Measurements from ENCODE around the gene SOCS1. TPM values are rescaled to one million over a fixed set of nuclear protein-coding genes. Genes with fewer than 3 reads are reported as not detected.

Gene SOCS1
- total and polyA plus RNA-seq, 2 experiments from 2014 or later, result 84.7 to 104 TPM

DNA sequence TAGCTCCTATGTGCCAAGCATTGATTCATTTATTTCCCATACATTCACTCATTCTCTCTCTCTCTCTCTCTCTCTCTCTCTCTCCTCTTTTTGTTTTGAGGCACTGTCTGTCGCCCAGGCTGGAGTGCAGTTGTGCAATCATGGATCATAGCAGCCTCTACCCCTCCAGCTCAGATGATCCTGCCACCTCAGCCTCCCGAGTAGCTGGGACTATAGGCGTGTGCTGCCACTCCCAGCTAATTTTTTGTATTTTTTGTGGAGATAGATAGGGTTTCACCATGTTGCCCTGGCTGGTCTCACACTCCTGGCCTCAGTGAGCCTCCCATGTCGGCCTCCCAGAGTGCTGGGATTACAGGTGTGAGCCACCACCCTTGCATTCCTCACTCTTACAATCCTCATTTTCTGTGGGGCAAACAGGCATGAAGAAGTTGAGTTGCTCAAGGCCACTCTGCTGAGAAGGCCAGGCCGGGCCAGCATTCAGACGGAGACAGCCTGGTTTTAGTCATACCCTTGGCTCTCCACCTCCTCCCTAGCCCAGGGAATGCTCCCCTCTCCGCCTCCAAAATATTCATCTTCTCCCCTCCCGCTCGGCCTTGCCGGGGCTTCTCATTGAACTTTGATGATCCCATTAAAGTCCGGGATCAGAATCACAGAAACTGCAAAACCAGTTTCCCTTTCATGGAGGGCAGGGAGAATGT lies 21.0 kb upstream of the SOCS1 start:
- ATAC-seq (no peak), DNase-seq (ENCODE audit: low spot score) (no peak)
- H3K36me3 ChIP-seq (ENCODE audit: insufficient read depth), result no peaks in the 10 kb centered on the region
- TF ChIP-seq, protein P1, sequence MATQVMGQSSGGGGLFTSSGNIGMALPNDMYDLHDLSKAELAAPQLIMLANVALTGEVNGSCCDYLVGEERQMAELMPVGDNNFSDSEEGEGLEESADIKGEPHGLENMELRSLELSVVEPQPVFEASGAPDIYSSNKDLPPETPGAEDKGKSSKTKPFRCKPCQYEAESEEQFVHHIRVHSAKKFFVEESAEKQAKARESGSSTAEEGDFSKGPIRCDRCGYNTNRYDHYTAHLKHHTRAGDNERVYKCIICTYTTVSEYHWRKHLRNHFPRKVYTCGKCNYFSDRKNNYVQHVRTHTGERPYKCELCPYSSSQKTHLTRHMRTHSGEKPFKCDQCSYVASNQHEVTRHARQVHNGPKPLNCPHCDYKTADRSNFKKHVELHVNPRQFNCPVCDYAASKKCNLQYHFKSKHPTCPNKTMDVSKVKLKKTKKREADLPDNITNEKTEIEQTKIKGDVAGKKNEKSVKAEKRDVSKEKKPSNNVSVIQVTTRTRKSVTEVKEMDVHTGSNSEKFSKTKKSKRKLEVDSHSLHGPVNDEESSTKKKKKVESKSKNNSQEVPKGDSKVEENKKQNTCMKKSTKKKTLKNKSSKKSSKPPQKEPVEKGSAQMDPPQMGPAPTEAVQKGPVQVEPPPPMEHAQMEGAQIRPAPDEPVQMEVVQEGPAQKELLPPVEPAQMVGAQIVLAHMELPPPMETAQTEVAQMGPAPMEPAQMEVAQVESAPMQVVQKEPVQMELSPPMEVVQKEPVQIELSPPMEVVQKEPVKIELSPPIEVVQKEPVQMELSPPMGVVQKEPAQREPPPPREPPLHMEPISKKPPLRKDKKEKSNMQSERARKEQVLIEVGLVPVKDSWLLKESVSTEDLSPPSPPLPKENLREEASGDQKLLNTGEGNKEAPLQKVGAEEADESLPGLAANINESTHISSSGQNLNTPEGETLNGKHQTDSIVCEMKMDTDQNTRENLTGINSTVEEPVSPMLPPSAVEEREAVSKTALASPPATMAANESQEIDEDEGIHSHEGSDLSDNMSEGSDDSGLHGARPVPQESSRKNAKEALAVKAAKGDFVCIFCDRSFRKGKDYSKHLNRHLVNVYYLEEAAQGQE (IDR thresholded peaks at IDR 0.05; ENCODE audit: unreplicated experiment), result no peak
- TF ChIP-seq, protein P2, sequence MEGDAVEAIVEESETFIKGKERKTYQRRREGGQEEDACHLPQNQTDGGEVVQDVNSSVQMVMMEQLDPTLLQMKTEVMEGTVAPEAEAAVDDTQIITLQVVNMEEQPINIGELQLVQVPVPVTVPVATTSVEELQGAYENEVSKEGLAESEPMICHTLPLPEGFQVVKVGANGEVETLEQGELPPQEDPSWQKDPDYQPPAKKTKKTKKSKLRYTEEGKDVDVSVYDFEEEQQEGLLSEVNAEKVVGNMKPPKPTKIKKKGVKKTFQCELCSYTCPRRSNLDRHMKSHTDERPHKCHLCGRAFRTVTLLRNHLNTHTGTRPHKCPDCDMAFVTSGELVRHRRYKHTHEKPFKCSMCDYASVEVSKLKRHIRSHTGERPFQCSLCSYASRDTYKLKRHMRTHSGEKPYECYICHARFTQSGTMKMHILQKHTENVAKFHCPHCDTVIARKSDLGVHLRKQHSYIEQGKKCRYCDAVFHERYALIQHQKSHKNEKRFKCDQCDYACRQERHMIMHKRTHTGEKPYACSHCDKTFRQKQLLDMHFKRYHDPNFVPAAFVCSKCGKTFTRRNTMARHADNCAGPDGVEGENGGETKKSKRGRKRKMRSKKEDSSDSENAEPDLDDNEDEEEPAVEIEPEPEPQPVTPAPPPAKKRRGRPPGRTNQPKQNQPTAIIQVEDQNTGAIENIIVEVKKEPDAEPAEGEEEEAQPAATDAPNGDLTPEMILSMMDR (conservative IDR thresholded peaks at IDR 0.05; ENCODE audit: low read depth in 2 of 2), result no peak
- TF ChIP-seq, protein P3, sequence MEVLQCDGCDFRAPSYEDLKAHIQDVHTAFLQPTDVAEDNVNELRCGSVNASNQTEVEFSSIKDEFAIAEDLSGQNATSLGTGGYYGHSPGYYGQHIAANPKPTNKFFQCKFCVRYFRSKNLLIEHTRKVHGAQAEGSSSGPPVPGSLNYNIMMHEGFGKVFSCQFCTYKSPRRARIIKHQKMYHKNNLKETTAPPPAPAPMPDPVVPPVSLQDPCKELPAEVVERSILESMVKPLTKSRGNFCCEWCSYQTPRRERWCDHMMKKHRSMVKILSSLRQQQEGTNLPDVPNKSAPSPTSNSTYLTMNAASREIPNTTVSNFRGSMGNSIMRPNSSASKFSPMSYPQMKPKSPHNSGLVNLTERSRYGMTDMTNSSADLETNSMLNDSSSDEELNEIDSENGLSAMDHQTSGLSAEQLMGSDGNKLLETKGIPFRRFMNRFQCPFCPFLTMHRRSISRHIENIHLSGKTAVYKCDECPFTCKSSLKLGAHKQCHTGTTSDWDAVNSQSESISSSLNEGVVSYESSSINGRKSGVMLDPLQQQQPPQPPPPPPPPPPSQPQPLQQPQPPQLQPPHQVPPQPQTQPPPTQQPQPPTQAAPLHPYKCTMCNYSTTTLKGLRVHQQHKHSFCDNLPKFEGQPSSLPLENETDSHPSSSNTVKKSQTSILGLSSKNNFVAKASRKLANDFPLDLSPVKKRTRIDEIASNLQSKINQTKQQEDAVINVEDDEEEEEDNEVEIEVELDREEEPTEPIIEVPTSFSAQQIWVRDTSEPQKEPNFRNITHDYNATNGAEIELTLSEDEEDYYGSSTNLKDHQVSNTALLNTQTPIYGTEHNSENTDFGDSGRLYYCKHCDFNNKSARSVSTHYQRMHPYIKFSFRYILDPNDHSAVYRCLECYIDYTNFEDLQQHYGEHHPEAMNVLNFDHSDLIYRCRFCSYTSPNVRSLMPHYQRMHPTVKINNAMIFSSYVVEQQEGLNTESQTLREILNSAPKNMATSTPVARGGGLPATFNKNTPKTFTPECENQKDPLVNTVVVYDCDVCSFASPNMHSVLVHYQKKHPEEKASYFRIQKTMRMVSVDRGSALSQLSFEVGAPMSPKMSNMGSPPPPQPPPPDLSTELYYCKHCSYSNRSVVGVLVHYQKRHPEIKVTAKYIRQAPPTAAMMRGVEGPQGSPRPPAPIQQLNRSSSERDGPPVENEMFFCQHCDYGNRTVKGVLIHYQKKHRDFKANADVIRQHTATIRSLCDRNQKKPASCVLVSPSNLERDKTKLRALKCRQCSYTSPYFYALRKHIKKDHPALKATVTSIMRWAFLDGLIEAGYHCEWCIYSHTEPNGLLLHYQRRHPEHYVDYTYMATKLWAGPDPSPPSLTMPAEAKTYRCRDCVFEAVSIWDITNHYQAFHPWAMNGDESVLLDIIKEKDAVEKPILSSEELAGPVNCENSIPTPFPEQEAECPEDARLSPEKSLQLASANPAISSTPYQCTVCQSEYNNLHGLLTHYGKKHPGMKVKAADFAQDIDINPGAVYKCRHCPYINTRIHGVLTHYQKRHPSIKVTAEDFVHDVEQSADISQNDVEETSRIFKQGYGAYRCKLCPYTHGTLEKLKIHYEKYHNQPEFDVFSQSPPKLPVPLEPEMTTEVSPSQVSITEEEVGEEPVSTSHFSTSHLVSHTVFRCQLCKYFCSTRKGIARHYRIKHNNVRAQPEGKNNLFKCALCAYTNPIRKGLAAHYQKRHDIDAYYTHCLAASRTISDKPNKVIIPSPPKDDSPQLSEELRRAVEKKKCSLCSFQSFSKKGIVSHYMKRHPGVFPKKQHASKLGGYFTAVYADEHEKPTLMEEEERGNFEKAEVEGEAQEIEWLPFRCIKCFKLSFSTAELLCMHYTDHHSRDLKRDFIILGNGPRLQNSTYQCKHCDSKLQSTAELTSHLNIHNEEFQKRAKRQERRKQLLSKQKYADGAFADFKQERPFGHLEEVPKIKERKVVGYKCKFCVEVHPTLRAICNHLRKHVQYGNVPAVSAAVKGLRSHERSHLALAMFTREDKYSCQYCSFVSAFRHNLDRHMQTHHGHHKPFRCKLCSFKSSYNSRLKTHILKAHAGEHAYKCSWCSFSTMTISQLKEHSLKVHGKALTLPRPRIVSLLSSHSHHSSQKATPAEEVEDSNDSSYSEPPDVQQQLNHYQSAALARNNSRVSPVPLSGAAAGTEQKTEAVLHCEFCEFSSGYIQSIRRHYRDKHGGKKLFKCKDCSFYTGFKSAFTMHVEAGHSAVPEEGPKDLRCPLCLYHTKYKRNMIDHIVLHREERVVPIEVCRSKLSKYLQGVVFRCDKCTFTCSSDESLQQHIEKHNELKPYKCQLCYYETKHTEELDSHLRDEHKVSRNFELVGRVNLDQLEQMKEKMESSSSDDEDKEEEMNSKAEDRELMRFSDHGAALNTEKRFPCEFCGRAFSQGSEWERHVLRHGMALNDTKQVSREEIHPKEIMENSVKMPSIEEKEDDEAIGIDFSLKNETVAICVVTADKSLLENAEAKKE (CRISPR knock-in tag; IDR thresholded peaks at IDR 0.05), result no peak
- TF ChIP-seq EZH2 (IDR thresholded peaks at IDR 0.05; ENCODE audit: low read depth, unreplicated experiment), result no peak
- TF ChIP-seq CREB1 (CRISPR knock-in tag; IDR thresholded peaks at IDR 0.05; ENCODE audit: low read depth), result no peak
- TF ChIP-seq, protein P4, sequence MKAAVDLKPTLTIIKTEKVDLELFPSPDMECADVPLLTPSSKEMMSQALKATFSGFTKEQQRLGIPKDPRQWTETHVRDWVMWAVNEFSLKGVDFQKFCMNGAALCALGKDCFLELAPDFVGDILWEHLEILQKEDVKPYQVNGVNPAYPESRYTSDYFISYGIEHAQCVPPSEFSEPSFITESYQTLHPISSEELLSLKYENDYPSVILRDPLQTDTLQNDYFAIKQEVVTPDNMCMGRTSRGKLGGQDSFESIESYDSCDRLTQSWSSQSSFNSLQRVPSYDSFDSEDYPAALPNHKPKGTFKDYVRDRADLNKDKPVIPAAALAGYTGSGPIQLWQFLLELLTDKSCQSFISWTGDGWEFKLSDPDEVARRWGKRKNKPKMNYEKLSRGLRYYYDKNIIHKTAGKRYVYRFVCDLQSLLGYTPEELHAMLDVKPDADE (IDR thresholded peaks at IDR 0.05), result no peak
- TF ChIP-seq NANOG (IDR thresholded peaks at IDR 0.05; ENCODE audit: borderline replicate concordance), result no peak
- no peak for TF ChIP-seq POLR2AphosphoS5 (IDR thresholded peaks at IDR 0.05; ENCODE audit: low read depth)
- no peak for TF ChIP-seq ZNF331 (CRISPR knock-in tag; IDR thresholded peaks at IDR 0.05; ENCODE audit: low read depth)
- no peak for TF ChIP-seq ZNF114 (CRISPR knock-in tag; IDR thresholded peaks at IDR 0.05)
- no peak for TF ChIP-seq JUNB (IDR thresholded peaks at IDR 0.05; ENCODE audit: unreplicated experiment)
- TF ChIP-seq STAT1 (IDR thresholded peaks at IDR 0.05; ENCODE audit: unreplicated experiment), result no peak
- no peak for TF ChIP-seq EZH2phosphoT487 (IDR thresholded peaks at IDR 0.05; ENCODE audit: unreplicated experiment)
- no peaks in the 10 kb centered on the region for H4K20me1 ChIP-seq (replicated peaks; ENCODE audit: insufficient read depth)
- no peaks in the 10 kb centered on the region; the same call in 1 of the 2 replicates for H3K4me1 ChIP-seq (ENCODE audit: insufficient read depth)
- Mint-ChIP-seq H3K27me3 (ENCODE audit: insufficient read depth, low read depth, poor library complexity) (peaks cover 16% of the 10 kb centered on the region), H3K36me3 (ENCODE audit: low read depth) (no peaks in the 10 kb centered on the region; the same call in 2 of the 3 replicates), H3K9me3 (peaks cover 3% of the 10 kb centered on the region; the same call in 1 of the 3 replicates), H3K4me3 (no peak overlapping the region; the same call in 2 of the 3 replicates), H3K27ac (no peak overlapping the region), H3K4me1 (peaks cover 14% of the 10 kb centered on the region)
- no peaks in the 10 kb centered on the region for H3K9me2 ChIP-seq (ENCODE audit: insufficient read depth)
- H2AFZ ChIP-seq, result 0 out of 2 replicates have a peak overlapping the region, but pooled peaks have one; percentile 10
- no peak overlapping the region for H3K4me2 ChIP-seq
- H3K4me3 ChIP-seq, result no peak overlapping the region
- H3K27me3 ChIP-seq (ENCODE audit: insufficient read depth), result no peaks in the 10 kb centered on the region
- H3K79me2 ChIP-seq (replicated peaks; ENCODE audit: insufficient read depth), result no peaks in the 10 kb centered on the region
- H3F3A ChIP-seq (replicated peaks; ENCODE audit: low read depth), result no peaks in the 10 kb centered on the region
- no peak overlapping the region for H3K27ac ChIP-seq (ENCODE audit: low read depth)
